Pons (tissue), 1 donor: ENCODE results near the gene EXOC3L4.

Source experiments
- DNase-seq: peaks from one replicate; pipeline ENCODE4 v3.0.0-alpha.2; 2016; ENCODE audit warnings: low spot score

Gene EXOC3L4

DNA sequence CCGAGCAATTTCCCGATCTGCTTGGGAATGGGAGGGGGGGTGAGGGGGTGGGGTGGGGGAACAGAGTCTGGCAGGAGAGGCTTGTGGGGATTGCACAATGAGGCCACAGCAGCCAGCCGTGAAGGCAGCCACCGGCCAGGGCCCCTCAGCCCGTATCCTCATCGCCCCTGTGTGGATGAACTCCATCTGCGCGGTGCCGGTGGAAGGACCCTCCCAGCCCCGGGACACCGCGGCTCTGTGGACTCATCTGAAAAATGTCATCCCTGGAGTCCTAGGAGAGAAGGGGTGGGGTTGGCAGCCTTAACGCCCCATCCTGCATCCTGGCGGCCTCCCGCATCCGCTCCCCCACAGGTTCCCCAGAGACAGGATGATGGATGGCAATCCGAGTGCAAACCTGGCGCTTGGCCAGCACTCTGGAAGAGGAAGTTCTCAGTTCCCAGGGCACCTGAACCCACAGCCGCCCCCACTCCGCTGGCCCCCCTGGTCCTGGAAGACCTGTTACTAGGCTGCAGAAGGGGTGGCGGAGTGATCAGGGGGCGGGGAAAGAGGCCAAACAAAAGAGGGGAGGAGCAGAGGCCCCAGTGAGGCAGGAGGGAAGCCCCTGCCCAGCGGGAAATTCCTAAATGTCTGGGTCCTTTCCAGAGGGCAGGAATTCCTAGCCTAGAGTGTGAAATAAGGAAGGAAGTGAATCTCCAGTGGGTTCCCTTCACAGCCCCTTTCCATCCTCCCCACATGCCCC lies 27.5 kb downstream of the EXOC3L4 start:
- DNase-seq, result no peak

- DNase-seq, result no peak
These were observed 28.0 kb downstream of the EXOC3L4 start for GRCh38 chr14:103122585-103122946.

- DNase-seq, result no peak
These were observed 28.6 kb downstream of the EXOC3L4 start, which contains the start of gene TNFAIP2 for GRCh38 chr14:103122947-103123633. TNFAIP2 (plus strand) TSS chr14:103123461; CDS start chr14:103126458, 2,997 bp downstream.

DNA sequence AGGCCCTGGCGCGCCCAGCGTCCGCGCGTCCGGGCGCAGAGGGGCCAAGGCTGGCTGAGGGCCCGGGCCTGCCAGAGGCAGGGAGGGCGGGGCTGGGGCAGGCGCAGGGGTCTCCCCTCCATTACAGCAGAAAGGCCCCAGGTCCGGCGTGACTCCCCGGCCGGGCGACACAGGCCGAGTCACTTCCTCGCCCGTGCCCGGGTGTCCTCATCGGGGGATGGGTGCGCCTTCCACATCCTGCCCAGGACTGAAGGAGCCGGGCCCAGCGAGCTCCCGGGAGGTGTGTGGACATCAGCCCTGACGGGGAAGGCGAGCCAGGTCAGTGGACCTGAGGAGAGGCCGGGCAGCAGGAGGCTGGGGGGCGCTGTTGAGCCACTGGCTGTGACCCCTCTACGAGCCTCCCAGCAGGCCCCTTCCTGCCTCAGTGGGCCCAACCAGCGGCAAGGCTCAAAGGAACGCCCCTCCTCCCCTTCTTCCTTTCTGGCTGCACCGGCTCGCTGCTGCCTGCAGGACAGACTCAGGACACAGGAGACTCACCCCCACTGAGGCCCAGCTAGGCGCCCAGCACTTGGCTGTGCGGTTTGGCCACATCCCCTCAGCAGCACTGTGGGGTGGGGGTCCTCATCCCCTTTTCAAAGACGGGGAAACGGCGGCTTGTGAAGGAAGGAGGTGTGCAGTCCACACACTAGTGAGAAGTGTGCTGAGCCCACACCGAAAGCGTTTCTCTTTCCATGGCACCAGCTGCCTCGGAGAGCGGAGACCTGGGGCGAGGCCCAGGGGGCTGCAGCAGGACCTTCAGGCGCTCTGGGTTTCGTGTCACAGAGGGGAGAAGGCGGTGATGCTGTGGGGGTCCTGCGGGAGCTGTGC lies 29.3 kb downstream of the EXOC3L4 start:
- DNase-seq, result no peak

DNA sequence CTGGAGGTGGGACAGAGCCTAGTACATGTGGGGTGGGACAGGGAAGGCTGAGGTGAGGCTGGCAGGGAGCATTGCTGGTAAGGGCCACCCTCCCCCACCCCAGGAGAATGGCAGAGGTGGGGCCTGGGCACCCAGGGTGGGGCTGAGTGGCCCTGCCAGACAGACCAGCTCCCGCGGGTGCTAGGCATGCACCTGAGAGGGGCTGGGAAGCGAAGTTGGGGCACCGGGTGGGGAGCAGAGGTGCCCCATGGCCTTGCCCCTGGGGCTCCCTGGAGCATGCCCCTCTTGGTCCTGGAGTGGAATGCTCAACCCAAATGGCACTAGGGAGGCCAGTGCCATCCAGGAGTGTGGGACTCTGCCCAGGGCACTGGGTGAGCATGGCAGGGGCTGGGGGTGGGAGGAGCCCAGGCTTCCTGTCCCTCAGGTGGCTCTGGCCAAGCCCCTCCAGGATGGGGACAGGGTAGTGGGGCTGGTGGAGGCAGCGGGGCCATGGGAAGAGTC lies 30.0 kb downstream of the EXOC3L4 start:
- DNase-seq, result no peak

- no peak for DNase-seq
These were observed 30.9 kb downstream of the EXOC3L4 start for GRCh38 chr14:103125098-103126070.

DNA sequence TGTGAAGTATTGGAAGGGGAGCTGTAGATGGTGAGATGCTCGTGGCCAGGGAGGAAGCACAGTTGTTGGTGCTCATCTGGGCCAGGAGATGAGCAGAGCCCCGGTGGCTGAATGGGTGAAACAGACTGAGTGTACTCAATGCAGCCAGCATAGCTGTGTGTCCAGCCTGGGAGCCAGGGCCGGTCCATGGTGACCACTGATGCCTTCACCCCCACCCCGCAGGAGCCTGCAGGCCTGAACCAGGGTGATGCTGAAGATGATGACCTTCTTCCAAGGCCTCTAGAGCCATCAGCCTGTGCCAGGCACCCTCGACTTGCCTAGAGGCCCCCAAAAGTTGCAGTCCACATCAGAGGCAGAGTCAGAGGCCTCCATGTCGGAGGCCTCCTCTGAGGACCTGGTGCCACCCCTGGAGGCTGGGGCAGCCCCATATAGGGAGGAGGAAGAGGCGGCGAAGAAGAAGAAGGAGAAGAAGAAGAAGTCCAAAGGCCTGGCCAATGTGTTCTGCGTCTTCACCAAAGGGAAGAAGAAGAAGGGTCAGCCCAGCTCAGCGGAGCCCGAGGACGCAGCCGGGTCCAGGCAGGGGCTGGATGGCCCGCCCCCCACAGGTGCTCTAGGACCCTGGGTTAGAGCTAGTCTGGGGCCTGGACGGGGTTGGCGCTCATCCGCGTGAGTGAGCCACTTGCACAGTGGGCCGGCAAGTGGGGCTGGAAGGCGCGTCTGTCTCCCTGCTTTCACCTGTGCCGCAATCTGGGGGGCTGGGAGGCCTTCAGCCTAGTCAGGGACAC lies 31.8 kb downstream of the EXOC3L4 start:
- no peak for DNase-seq

GRCh38 chr14:103126873-103127304 lies 32.4 kb downstream of the EXOC3L4 start:
- no peak for DNase-seq

GRCh38 chr14:103127356-103127755 lies 32.8 kb downstream of the EXOC3L4 start:
- DNase-seq, result no peak

DNA sequence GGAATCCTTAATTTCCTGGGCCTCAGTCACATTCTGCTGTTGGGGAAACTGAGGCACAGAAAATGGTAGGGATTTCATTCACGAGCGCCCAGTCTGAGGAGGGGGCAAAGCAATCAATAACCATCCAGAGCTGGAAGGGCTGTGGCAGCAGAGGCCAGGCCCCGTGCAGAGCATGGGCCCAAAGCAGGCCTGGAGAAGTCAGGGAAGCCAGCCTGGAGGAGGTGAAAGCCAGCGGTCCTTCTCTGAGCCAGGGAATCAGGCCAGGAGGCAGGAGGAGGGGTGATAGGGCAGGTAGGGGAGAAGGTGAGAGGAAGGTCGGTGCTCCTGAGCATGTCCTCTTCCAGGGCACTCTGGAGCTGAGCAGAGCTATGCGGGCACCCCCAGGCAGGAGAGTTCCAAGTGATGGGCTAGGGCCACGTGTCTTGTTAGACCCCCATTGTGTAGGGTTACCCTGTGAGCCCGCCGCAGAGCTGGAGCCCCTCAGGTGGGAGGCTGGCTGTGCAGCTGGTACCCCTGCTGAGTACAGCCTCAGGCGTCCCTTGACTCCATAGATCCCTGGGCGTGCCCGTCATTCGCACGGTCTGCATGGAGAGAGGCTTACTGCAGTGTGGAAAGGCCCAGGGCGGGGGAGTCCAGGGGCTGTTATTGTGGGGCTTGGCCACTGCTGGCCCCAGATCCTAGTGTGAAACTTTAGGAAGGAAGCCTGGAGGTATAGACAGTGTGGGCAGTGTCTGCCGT lies 33.5 kb downstream of the EXOC3L4 start:
- no peak for DNase-seq

- DNase-seq, result peak; percentile 75
These were observed 34.2 kb downstream of the EXOC3L4 start for GRCh38 chr14:103128631-103129300.

DNA sequence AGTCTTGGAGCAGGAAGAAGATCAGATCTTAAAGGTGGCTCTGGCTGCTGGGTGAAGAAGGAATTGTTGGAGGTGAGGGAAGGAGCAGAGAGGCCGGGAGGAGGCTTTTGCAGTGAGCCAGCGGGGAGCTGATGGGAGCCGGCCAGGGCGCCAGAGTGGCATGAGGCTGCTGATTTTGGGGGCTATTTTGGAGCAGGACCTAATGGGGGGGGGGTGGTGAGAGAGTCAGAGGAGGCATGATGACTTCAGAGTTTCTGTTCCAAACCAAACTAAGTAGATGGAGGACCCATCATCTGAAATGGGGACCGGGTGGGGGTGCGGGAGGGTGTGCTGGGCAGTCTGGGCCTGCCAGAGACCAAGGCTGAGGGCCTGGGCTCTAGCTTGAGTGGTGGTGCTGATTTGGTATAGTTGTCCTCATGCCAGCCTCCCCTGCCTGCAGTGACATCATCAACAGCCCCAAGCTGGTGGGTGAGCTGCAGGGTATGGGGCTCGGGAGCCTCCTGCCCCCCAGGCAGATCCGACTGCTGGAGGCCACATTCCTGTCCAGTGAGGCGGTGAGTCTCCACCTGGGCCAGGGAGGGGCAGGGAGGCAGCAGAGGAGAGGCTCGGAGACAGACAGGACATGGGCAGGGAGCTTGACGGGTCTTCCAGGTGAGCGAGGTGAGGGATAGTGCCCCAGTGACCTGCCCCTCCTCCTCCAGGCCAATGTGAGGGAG lies 34.9 kb downstream of the EXOC3L4 start:
- DNase-seq, result no peak

DNA sequence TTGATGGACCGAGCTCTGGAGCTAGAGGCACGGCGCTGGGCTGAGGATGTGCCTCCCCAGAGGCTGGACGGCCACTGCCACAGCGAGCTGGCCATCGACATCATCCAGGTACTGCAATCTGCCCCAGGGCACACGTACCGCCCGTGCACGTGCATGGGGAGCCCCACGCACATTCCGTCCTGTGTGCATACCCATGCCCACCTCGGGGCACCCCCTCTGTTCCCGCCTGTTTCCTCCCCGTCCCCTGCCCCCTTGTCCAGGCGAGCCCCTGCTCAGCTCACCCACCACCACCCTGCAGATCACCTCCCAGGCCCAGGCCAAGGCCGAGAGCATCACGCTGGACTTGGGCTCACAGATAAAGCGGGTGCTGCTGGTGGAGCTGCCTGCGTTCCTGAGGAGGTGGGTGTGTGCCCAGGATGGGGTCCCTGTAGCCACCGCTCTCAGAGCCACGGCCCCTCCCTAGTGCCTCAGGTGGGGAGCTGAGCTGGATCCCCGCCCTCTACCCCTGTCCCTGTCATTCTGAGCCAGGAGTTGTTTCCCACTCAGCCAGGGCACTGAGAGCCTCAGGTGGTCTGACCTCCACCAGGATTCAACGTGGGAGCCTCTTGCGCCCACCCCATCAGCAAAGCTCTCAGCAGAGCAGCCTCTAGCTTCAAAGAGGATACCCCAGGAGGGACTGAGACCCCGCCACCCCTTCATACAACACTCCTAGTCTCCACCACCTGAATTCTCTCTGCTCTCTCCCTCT lies 35.7 kb downstream of the EXOC3L4 start:
- DNase-seq, result no peak

DNA sequence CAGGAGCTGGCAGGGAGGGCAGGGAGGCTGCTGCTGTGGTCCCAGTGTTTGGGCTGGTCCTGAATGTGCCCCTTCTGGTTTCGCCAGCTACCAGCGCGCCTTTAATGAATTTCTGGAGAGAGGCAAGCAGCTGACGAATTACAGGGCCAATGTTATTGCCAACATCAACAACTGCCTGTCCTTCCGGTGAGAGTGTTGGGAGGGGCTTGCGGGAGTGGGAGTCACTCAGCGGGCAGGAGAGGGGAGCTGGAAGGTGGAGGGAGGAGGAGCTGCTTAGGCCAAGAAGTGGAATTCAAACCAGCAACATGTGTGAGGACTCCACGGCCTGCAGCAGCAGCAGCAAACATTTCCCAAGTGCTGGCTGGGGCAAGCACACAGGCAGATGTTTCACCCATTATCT lies 36.4 kb downstream of the EXOC3L4 start:
- DNase-seq, result no peak

DNA sequence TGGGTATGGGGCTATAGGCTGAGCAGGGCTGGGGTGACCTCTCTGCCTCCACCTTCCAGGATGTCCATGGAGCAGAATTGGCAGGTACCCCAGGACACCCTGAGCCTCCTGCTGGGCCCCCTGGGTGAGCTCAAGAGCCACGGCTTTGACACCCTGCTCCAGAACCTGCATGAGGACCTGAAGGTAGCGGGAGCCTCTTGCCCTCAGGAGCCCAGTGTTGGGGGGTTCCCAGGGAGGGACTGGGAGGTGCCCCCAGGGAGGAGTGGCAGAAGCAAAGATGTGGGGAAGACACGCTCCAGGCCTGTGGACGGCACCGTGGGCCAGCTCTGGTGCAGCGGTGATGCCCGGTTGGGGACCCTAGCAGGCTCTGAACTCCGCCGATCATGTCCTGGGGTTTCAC lies 37.1 kb downstream of the EXOC3L4 start:
- no peak for DNase-seq

GRCh38 chr14:103132381-103133209 lies 38.1 kb downstream of the EXOC3L4 start:
- DNase-seq, result no peak
